Measurements from ENCODE around the gene TTC34.

The TTC34 gene

DNA sequence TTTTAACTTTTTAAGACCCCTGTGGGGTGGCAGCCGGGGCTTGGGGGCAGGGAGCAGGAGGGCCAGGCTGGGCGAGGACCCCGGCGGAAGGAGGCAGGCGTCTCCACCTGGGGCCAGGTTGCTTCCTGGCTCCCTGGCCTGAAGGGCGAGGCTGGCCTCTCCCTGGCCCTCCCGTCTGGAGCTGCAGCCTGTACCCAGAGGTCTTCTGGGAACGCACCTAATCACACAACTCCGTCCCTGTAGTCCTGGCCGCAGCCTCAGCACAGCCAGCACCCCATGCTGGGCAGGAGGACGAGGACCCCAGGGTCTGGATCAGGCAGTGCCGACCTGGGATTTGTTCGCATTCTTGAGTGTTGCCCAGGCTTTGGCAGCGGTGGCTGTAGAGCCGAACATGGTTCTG lies 14.1 kb upstream of the TTC34 start:
- DNase-seq (ENCODE audit: extremely low read depth, low read depth): no peak
- TF ChIP-seq, protein P1, sequence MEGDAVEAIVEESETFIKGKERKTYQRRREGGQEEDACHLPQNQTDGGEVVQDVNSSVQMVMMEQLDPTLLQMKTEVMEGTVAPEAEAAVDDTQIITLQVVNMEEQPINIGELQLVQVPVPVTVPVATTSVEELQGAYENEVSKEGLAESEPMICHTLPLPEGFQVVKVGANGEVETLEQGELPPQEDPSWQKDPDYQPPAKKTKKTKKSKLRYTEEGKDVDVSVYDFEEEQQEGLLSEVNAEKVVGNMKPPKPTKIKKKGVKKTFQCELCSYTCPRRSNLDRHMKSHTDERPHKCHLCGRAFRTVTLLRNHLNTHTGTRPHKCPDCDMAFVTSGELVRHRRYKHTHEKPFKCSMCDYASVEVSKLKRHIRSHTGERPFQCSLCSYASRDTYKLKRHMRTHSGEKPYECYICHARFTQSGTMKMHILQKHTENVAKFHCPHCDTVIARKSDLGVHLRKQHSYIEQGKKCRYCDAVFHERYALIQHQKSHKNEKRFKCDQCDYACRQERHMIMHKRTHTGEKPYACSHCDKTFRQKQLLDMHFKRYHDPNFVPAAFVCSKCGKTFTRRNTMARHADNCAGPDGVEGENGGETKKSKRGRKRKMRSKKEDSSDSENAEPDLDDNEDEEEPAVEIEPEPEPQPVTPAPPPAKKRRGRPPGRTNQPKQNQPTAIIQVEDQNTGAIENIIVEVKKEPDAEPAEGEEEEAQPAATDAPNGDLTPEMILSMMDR (IDR thresholded peaks at IDR 0.05; ENCODE audit: low read depth, low read length): no peak

DNA sequence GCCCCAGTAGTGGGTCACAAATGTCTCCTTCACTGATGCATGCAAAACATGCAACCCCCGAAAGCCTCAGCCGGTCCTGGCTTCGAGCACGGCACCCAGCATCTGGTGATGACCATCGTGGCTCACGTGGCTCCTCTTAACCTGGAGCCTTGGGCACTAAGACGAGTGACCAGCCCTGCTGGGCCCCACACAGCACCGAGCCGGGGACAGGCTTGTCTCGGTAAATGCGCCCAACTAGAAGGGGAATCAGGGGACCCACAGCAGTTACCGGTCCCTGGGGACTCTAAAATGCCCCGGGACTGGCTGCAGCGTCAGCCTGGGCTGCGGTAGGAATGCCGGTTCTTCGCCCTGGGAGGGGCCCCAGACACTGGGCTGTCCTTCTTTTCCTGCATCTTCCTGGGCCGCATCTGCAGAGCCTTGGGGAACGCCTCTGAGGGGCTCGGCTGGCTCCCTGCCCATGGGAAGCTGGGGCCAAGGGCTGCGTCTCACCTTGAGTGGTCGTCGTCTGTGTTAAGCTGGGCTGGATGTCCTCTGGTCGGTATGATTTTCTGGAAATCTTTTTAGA lies 13.1 kb upstream of the TTC34 start:
- no peak for DNase-seq (ENCODE audit: extremely low read depth, low read depth)
- TF ChIP-seq, protein P1 (IDR thresholded peaks at IDR 0.05; ENCODE audit: low read depth, low read length): no peak

DNA sequence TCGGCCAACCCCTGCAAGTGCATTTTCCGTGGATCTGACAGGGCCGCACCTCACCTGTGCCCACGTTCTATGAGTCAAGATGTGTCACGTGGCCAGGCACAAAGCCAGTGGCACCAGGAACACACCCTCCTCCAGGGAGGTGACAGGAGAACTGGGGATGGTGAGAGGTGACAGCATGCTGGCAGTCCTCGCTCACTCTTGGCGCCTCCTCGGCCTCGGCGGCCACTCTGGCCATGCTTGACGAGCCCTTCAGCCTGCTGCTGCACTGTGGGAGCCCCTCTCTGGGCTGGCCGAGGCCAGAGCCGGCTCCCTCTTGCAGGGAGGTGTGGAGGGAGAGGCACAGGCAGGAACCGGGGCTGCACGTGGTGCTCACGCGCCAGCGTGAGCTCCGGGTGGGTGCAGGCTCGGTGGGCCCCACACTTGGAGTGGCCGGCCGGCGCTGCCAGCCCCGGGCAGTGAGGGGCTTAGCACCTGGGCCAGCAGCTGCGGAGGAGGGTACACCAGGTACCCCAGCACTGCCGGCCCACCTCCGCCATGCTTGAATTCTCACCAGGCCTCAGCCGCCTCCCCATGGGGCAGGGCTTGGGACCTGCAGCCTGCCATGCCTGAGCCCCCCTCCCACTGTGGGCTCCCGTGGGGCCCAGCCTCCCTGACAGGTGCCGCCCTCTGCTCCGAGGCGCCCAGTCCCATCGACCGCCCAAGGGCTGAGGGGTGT lies 11.6 kb upstream of the TTC34 start:
- DNase-seq (ENCODE audit: extremely low read depth, low read depth): no peak

DNA sequence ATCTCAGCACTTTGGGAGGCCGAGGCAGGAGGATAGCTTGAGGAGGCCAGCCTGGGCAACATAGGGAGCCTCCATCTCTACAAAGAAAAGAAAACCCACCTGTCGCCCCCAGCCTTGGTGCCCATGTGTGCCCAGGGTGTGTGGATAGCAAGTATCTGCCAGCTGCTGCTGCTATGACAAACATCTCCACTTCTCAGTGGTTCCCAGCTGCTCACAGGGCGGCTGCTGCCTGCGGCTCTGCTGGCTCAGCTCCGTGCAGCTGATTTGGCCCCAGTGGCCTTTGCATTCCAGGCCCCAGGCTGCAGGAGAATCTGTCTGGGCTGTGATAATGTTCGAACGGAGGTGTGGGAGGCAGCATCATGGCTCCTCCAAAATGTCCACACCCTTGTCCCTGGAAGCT lies 10.6 kb upstream of the TTC34 start:
- DNase-seq (ENCODE audit: extremely low read depth, low read depth): no peak
- TF ChIP-seq, protein P1 (IDR thresholded peaks at IDR 0.05; ENCODE audit: low read depth, low read length): no peak

More for the DNA sequence above, 11.6 kb upstream of the TTC34 start:
- TF ChIP-seq, protein P1 (IDR thresholded peaks at IDR 0.05; ENCODE audit: low read depth, low read length): no peak

DNA sequence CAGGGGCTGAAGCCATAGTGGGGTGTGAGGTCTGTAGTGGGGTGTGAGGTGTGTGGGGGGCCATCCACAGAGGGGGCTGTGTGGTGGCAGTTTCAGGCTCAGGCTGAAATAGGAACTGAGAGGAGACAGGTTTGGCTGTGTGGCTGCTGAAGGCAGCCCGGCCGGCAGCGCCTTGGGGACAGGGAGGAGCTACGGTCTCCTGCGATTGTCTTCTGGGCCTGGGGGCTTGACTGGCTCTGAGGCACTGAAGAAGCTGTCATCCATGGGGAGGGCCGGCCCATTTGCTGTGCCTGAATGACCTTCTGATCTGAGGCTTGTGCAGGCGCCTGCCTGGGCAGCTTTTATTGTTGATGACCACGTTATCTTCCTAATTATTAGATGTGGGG lies 10.0 kb upstream of the TTC34 start:
- TF ChIP-seq, protein P1 (IDR thresholded peaks at IDR 0.05; ENCODE audit: low read depth, low read length): no peak
- no peak for DNase-seq (ENCODE audit: extremely low read depth, low read depth)

DNA sequence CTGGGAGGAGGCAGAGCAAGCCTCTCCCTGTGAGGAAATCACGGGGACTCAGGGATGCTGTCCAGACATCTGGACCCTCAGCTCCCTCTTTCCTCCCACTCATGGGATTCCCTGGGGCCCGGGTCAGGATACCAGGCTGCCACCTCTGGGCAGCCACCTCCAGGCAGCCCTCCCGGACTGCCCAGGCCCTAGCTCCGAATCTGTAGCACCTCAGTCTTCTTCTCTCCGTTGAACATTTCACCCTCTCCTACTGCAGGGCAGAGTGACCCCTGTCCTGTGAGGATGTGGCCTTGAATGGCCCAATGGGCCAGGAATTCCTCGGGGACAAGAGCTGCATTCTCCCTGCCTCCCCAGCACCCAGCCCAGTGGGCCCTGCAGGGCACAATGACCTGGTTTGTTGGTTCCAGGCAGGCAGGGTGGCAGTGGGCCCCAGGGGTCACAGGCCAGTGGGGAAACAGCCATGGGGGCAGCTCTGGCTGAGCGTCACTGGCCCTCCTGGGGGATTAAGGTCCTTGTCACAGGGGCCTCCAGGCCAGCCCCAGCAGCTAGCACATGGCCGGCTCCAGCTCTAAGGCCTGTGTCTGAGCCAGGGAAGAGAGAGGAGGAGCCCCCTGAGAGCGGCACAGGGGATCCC lies 9.5 kb upstream of the TTC34 start:
- TF ChIP-seq, protein P1 (IDR thresholded peaks at IDR 0.05; ENCODE audit: low read depth, low read length): no peak
- DNase-seq (ENCODE audit: extremely low read depth, low read depth): no peak

DNA sequence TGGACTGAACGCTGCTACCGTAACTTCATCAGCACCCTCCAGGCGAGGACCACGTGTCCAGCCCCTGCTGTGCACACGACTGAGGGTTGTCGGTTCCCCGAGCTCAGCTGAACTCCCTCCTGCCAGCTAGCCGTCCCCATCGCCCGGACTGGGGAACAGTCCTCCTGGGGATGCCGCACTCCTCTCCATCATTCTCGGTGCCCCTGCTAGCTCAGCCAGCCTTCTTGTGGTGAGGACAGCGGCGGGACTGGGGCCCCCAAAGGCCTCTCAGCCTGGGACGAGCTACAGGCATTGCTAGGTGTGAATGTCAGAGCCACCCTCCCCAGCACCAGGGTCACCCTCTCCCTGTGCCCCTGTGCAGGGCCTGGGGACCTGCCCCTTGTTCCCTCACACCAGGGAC lies 8.8 kb upstream of the TTC34 start:
- DNase-seq (ENCODE audit: extremely low read depth, low read depth): no peak
- TF ChIP-seq, protein P1 (IDR thresholded peaks at IDR 0.05; ENCODE audit: low read depth, low read length): no peak
